Measurements from ENCODE around the gene FAM209B.
"Not testable (repeated sequence)": the region's sequence is repeated elsewhere in the genome, so short reads cannot be mapped to it uniquely, and the experiment has no call there.

Gene FAM209B

GRCh38 chr20:56532946-56533345 lies at the start of gene FAM209B:
Gene FAM209B (plus strand): TSS chr20:56533246. CDS start chr20:56533342, 96 bp downstream.
- not testable (repeated sequence) for DNase-seq (ENCODE audit: low read depth)

GRCh38 chr20:56483970-56484369 lies 49.1 kb upstream of the FAM209B start:
- DNase-seq (ENCODE audit: low read depth) = no peak

GRCh38 chr20:56487216-56487615 lies 45.8 kb upstream of the FAM209B start:
- no peak for DNase-seq (ENCODE audit: low read depth)

GRCh38 chr20:56488566-56488965 lies 44.5 kb upstream of the FAM209B start:
- no peak for DNase-seq (ENCODE audit: low read depth)

- no peak for DNase-seq (ENCODE audit: low read depth)
Measured at GRCh38 chr20:56501116-56501515, 31.9 kb upstream of the FAM209B start.

GRCh38 chr20:56503916-56504315 lies 29.1 kb upstream of the FAM209B start:
- no peak for DNase-seq (ENCODE audit: low read depth)

GRCh38 chr20:56504373-56505005 lies 28.6 kb upstream of the FAM209B start:
- no peak for DNase-seq (ENCODE audit: low read depth)

- DNase-seq (ENCODE audit: low read depth) = no peak
Measured at GRCh38 chr20:56506103-56506502, 26.9 kb upstream of the FAM209B start.

GRCh38 chr20:56511926-56512325 lies 21.1 kb upstream of the FAM209B start:
- no peak for DNase-seq (ENCODE audit: low read depth)

- no peak for DNase-seq (ENCODE audit: low read depth)
Measured at GRCh38 chr20:56513161-56514150, 19.6 kb upstream of the FAM209B start.

- DNase-seq (ENCODE audit: low read depth) = no peak
Measured at GRCh38 chr20:56516631-56517030, 16.4 kb upstream of the FAM209B start.

- no peak for DNase-seq (ENCODE audit: low read depth)
Measured at GRCh38 chr20:56517211-56517610, 15.8 kb upstream of the FAM209B start.

- DNase-seq (ENCODE audit: low read depth) = no peak
Measured at GRCh38 chr20:56517641-56518040, 15.4 kb upstream of the FAM209B start.

- no peak for DNase-seq (ENCODE audit: low read depth)
Measured at GRCh38 chr20:56518126-56518525, 14.9 kb upstream of the FAM209B start.

GRCh38 chr20:56518721-56519398 lies 14.2 kb upstream of the FAM209B start:
- DNase-seq (ENCODE audit: low read depth) = no peak

- no peak for DNase-seq (ENCODE audit: low read depth)
Measured at GRCh38 chr20:56519551-56519950, 13.5 kb upstream of the FAM209B start.

GRCh38 chr20:56520180-56520579 lies 12.9 kb upstream of the FAM209B start:
- DNase-seq (ENCODE audit: low read depth) = no peak

GRCh38 chr20:56520746-56521354 lies 12.2 kb upstream of the FAM209B start:
- not testable (repeated sequence) for DNase-seq (ENCODE audit: low read depth)

- DNase-seq (ENCODE audit: low read depth) = no peak
Measured at GRCh38 chr20:56522311-56522710, 10.7 kb upstream of the FAM209B start.

GRCh38 chr20:56524444-56524843 lies 8.6 kb upstream of the FAM209B start, which contains the start of gene FAM209A:
Gene FAM209A (plus strand): TSS chr20:56524744. CDS start chr20:56524809, 65 bp downstream.
- DNase-seq (ENCODE audit: low read depth) = not testable (repeated sequence)

- no peak for DNase-seq (ENCODE audit: low read depth)
Measured at GRCh38 chr20:56527521-56527920, 5.5 kb upstream of the FAM209B start.

- no peak for DNase-seq (ENCODE audit: low read depth)
Measured at GRCh38 chr20:56537997-56538396, 5.0 kb downstream of the FAM209B start.
